Measurements from ENCODE around the gene PDE4D.

The PDE4D gene

DNA sequence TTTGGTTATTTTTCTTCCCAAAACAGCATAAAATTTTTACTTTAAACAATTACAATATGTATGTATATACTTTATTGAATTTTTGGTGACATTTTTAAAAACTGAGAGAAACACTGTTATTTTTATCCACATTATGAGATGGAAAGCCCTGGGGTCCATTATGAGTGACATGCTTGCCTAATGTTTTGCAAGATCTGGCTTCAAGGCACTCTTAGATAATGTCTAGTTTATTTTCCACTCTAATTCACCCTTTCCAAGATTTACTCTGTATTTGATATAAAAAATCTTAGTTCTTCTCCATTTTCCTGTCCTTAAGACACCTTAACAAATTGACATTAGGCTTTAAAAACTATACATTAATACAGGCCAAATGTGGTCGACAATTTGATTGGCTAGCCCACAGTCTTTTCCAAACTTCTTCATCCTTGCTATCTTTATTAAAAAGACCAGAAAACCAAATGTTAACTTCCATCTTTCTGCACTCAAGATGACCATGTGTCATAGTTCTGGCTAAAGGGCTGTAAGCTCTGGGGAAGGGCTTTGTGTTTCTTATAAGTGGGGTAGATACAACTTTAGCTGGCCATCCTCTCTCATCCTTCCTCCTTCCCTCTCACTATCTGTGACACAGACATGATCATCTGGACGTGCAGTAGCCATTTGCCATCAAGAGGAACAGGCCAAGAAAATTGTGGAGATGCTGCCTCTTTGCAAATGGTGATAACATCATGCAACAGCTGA is 561.1 kb downstream of the PDE4D start:
- Histone ChIP-seq H2AFZ (ENCODE audit: low read length) (no peak overlapping the region), H3F3A (ENCODE audit: insufficient read depth, low read length) (no peaks in the 10 kb centered on the region), H3K27ac (ENCODE audit: low read length) (no peak overlapping the region), H3K4me3 (ENCODE audit: low read length) (no peak overlapping the region), H3K9me2 (replicated peaks; ENCODE audit: insufficient read depth, low read length) (no peaks in the 10 kb centered on the region), H3K4me2 (ENCODE audit: low read depth, low read length) (no peak overlapping the region), H4K20me1 (ENCODE audit: insufficient read depth, low read length) (no peaks in the 10 kb centered on the region), H3K79me2 (ENCODE audit: low read length) (no peaks in the 10 kb centered on the region), H3K9ac (ENCODE audit: low read length) (no peak overlapping the region), H3K4me1 (ENCODE audit: low read length) (no peaks in the 10 kb centered on the region), H3K36me3 (replicated peaks; ENCODE audit: insufficient read depth, low read length) (no peaks in the 10 kb centered on the region), H3K9me3 (replicated peaks; ENCODE audit: insufficient read depth, low read length) (no peaks in the 10 kb centered on the region), H3K27me3 (replicated peaks; ENCODE audit: insufficient read depth, low read length) (no peaks in the 10 kb centered on the region)
- no peak for DNase-seq
- TF ChIP-seq, protein P1, sequence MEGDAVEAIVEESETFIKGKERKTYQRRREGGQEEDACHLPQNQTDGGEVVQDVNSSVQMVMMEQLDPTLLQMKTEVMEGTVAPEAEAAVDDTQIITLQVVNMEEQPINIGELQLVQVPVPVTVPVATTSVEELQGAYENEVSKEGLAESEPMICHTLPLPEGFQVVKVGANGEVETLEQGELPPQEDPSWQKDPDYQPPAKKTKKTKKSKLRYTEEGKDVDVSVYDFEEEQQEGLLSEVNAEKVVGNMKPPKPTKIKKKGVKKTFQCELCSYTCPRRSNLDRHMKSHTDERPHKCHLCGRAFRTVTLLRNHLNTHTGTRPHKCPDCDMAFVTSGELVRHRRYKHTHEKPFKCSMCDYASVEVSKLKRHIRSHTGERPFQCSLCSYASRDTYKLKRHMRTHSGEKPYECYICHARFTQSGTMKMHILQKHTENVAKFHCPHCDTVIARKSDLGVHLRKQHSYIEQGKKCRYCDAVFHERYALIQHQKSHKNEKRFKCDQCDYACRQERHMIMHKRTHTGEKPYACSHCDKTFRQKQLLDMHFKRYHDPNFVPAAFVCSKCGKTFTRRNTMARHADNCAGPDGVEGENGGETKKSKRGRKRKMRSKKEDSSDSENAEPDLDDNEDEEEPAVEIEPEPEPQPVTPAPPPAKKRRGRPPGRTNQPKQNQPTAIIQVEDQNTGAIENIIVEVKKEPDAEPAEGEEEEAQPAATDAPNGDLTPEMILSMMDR (IDR thresholded peaks at IDR 0.05; ENCODE audit: low read length), result no peak
- no peak for TF ChIP-seq EZH2phosphoT487 (IDR thresholded peaks at IDR 0.05; ENCODE audit: low read length)
- TF ChIP-seq EZH2 (optimal IDR thresholded peaks at IDR 0.05; ENCODE audit: low read depth, low read length), result no peak

GRCh38 chr5:59330680-59331079 is 562.8 kb downstream of the PDE4D start:
- Histone ChIP-seq H3K27me3 (replicated peaks; ENCODE audit: insufficient read depth, low read length) (no peaks in the 10 kb centered on the region), H3K79me2 (ENCODE audit: low read length) (no peaks in the 10 kb centered on the region), H3K9me2 (replicated peaks; ENCODE audit: insufficient read depth, low read length) (no peaks in the 10 kb centered on the region), H3K36me3 (replicated peaks; ENCODE audit: insufficient read depth, low read length) (no peaks in the 10 kb centered on the region), H3K4me3 (ENCODE audit: low read length) (no peak overlapping the region), H3K9me3 (replicated peaks; ENCODE audit: insufficient read depth, low read length) (no peaks in the 10 kb centered on the region), H2AFZ (ENCODE audit: low read length) (no peak overlapping the region), H3K4me2 (ENCODE audit: low read depth, low read length) (no peak overlapping the region), H3F3A (ENCODE audit: insufficient read depth, low read length) (no peaks in the 10 kb centered on the region), H3K9ac (ENCODE audit: low read length) (no peak overlapping the region), H3K4me1 (ENCODE audit: low read length) (no peaks in the 10 kb centered on the region), H4K20me1 (ENCODE audit: insufficient read depth, low read length) (no peaks in the 10 kb centered on the region), H3K27ac (ENCODE audit: low read length) (no peak overlapping the region)
- TF ChIP-seq, protein P1 (IDR thresholded peaks at IDR 0.05; ENCODE audit: low read length), result no peak
- no peak for TF ChIP-seq EZH2 (optimal IDR thresholded peaks at IDR 0.05; ENCODE audit: low read depth, low read length)
- DNase-seq, result no peak

DNA sequence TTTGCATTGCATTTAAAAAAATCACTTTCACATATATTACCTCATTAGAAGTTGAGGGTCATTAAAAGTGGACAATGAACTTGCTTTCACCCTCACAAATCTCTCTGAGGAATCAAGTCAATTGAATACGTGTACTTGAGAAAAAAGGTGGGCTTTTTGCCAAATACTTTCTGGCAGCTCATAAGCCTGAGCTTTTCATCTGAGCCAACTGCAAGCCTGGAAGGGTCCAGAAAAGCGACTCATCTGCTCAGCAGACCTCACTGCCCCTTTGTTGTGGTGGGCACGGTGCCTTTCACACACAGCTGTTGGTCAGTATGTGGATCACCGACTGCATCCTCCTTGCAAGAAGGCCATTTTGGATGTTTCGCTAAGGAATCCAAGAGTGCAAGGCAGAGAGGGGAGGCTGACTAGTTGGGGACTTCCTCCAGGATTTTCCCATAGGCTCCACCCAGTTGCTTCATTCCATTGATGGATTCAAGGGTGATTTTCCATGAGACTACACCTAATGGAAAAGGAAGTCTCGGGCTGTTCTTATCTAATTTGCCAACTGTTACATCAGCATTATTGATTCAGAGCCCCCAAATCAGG is 564.7 kb downstream of the PDE4D start:
- Histone ChIP-seq H3K79me2 (ENCODE audit: low read length) (no peaks in the 10 kb centered on the region), H3K36me3 (replicated peaks; ENCODE audit: insufficient read depth, low read length) (no peaks in the 10 kb centered on the region), H2AFZ (ENCODE audit: low read length) (no peak overlapping the region), H3K4me1 (ENCODE audit: low read length) (no peaks in the 10 kb centered on the region), H3K27ac (ENCODE audit: low read length) (no peak overlapping the region), H4K20me1 (ENCODE audit: insufficient read depth, low read length) (no peaks in the 10 kb centered on the region), H3K9me2 (replicated peaks; ENCODE audit: insufficient read depth, low read length) (no peaks in the 10 kb centered on the region), H3K4me2 (ENCODE audit: low read depth, low read length) (no peak overlapping the region), H3K9me3 (replicated peaks; ENCODE audit: insufficient read depth, low read length) (no peaks in the 10 kb centered on the region), H3K4me3 (ENCODE audit: low read length) (no peak overlapping the region), H3F3A (ENCODE audit: insufficient read depth, low read length) (no peaks in the 10 kb centered on the region), H3K27me3 (replicated peaks; ENCODE audit: insufficient read depth, low read length) (no peaks in the 10 kb centered on the region), H3K9ac (ENCODE audit: low read length) (no peak overlapping the region)
- DNase-seq, result no peak
- TF ChIP-seq EZH2phosphoT487 (IDR thresholded peaks at IDR 0.05; ENCODE audit: low read length) (no peak), EZH2 (optimal IDR thresholded peaks at IDR 0.05; ENCODE audit: low read depth, low read length) (no peak)
- TF ChIP-seq, protein P1 (IDR thresholded peaks at IDR 0.05; ENCODE audit: low read length), result no peak

All from MM.1S (cell line).